H1 (cell line): ENCODE data around the gene MTRFR. TPM values are rescaled to one million over a fixed set of nuclear protein-coding genes. Genes with fewer than 3 reads are reported as not detected.
"Not testable (repeated sequence)": the region's sequence is repeated elsewhere in the genome, so short reads cannot be mapped to it uniquely, and the experiment has no call there.

ENCODE experiments used
- CTCF ChIA-PET: fragments of 300-600 bp; sonication (Branson Sonifier 250); formaldehyde crosslinking; loops from one replicate; lab custom pipeline; 2021; ENCODE audit not compliant: partially characterized antibody; lab: Charles Lee
- POLR2A ChIA-PET: fragments of 300-600 bp; sonication (Branson Sonifier 250); formaldehyde crosslinking; loops from one replicate; lab custom pipeline; 2021; ENCODE audit warnings: inconsistent platforms; ENCODE audit not compliant: partially characterized antibody; lab: Charles Lee
- DNase-seq, 2 experiments: peaks; one replicate each; pipeline versions ENCODE4 v3.0.0 to v3.0.0-alpha.2; 2010 to 2022; ENCODE audit warnings: low spot score in 2 of 2, low read depth in 1 of 2, mixed read lengths in 1 of 2
- FAIRE-seq: peaks from 2 replicates; lab custom pipeline; 2011; peaks lifted over from hg19 to GRCh38; lab: Jason Lieb, UNC
- H2AFZ ChIP-seq: 2 replicates; pipeline ENCODE4 v1.8.1; 2012; ENCODE audit warnings: low read length, inconsistent platforms
- H2AK5ac ChIP-seq: 2 replicates; pipeline ENCODE4 v1.6.1; 2013; ENCODE audit warnings: low read depth, low read length
- H2BK120ac ChIP-seq: replicated peaks from 2 replicates; pipeline ENCODE3; 2013; ENCODE audit warnings: low read depth, low read length, inconsistent platforms
- H2BK12ac ChIP-seq: 2 replicates; pipeline ENCODE4 v1.6.1; 2013; ENCODE audit warnings: low read depth, low read length
- H2BK15ac ChIP-seq: 2 replicates; pipeline ENCODE4 v1.6.1; 2013; ENCODE audit warnings: low read length
- H2BK20ac ChIP-seq: 2 replicates; pipeline ENCODE4 v1.6.1; 2013; ENCODE audit warnings: low read length
- H2BK5ac ChIP-seq: 2 replicates; pipeline ENCODE4 v1.6.1; 2013; ENCODE audit warnings: low read depth, low read length
- H3K14ac ChIP-seq: 2 replicates; pipeline ENCODE4 v1.6.1; 2013; ENCODE audit warnings: inconsistent platforms; ENCODE audit not compliant: insufficient read length
- H3K18ac ChIP-seq: 2 replicates; pipeline ENCODE4 v1.6.1; 2013; ENCODE audit warnings: low read length; ENCODE audit errors: extremely low read depth
- H3K23ac ChIP-seq: 2 replicates; pipeline ENCODE4 v1.6.1; 2013; ENCODE audit warnings: inconsistent platforms; ENCODE audit not compliant: insufficient read length
- H3K23me2 ChIP-seq: 2 replicates; pipeline ENCODE4 v1.6.1; 2013; ENCODE audit warnings: low read depth, low read length
- H3K27ac ChIP-seq: 2 replicates; pipeline ENCODE4 v1.6.1; 2011; ENCODE audit warnings: low read depth, low read length, inconsistent platforms
- H3K27me3 ChIP-seq, 4 experiments: replicated peaks in 1 of 4; 1 replicate in 1 of 4; 2 replicates in 3 of 4; pipeline versions ENCODE4 v1.6.1 to v1.8.1; 2011 to 2013; ENCODE audit warnings: low read length in 3 of 4, mild to moderate bottlenecking in 3 of 4, inconsistent platforms in 2 of 4, mixed read lengths in 2 of 4, moderate library complexity in 1 of 4; ENCODE audit not compliant: control insufficient read depth in 3 of 4, insufficient read depth in 3 of 4; ENCODE audit errors: extremely low read depth in 1 of 4
- H3K36me3 ChIP-seq, 4 experiments: 2 replicates each; pipeline versions ENCODE4 v1.6.1 to v1.8.1; 2011 to 2013; ENCODE audit warnings: mild to moderate bottlenecking in 4 of 4, low read length in 3 of 4, moderate library complexity in 2 of 4, control low read depth in 1 of 4, inconsistent platforms in 1 of 4; ENCODE audit not compliant: insufficient read depth in 4 of 4, control insufficient read depth in 2 of 4
- H3K4ac ChIP-seq: replicated peaks from 2 replicates; pipeline ENCODE3; 2013; ENCODE audit warnings: low read length, low read depth, mixed read lengths, inconsistent platforms; ENCODE audit not compliant: insufficient read length
- H3K4me1 ChIP-seq, 4 experiments: replicated peaks in 1 of 4; 1 replicate in 1 of 4; 2 replicates in 3 of 4; pipeline versions ENCODE4 v1.6.1 to v1.8.1; 2011 to 2013; ENCODE audit warnings: low read length in 3 of 4, inconsistent platforms in 2 of 4, mixed read lengths in 1 of 4; ENCODE audit not compliant: insufficient read depth in 4 of 4, control insufficient read depth in 3 of 4
- H3K4me2 ChIP-seq, 2 experiments: 2 replicates each; pipeline versions ENCODE4 v1.6.1 to v1.8.1; 2011 to 2013; ENCODE audit warnings: low read depth in 2 of 2, low read length in 2 of 2, control low read depth in 1 of 2, inconsistent platforms in 1 of 2, mild to moderate bottlenecking in 1 of 2; ENCODE audit not compliant: insufficient read depth in 1 of 2
- H3K4me3 ChIP-seq, 4 experiments: fragments of 200-600, 300-600 bp in 1 of 4; sonication (generic), shearing (Covaris generic), sonication (Bioruptor Twin) in 1 of 4; 2 replicates each; pipeline versions ENCODE4 v1.5.1 to v1.8.1; 2011 to 2016; ENCODE audit warnings: low read length in 4 of 4, low read depth in 3 of 4, control low read depth in 2 of 4, inconsistent platforms in 2 of 4, mild to moderate bottlenecking in 2 of 4, mixed read lengths in 1 of 4, moderate library complexity in 1 of 4; ENCODE audit not compliant: insufficient read depth in 2 of 4; ENCODE audit errors: extremely low read depth in 1 of 4
- H3K56ac ChIP-seq: replicated peaks from 2 replicates; pipeline ENCODE3; 2013; ENCODE audit warnings: low read depth, mild to moderate bottlenecking, mixed read lengths, low read length, inconsistent platforms; ENCODE audit not compliant: insufficient read length
- H3K79me1 ChIP-seq: 2 replicates; pipeline ENCODE4 v1.6.1; 2013; ENCODE audit warnings: low read depth, low read length, control low read depth
- H3K79me2 ChIP-seq, 2 experiments: 2 replicates each; pipeline versions ENCODE4 v1.6.1 to v1.8.1; 2012 to 2013; ENCODE audit warnings: low read length in 2 of 2, mild to moderate bottlenecking in 2 of 2, inconsistent platforms in 1 of 2; ENCODE audit not compliant: insufficient read depth in 2 of 2, control insufficient read depth in 1 of 2
- H3K9ac ChIP-seq, 4 experiments: replicated peaks in 1 of 4; 1 replicate in 1 of 4; 2 replicates in 3 of 4; pipeline versions ENCODE4 v1.6.1 to v1.8.1; 2011 to 2013; ENCODE audit warnings: low read depth in 3 of 4, low read length in 3 of 4, control low read depth in 2 of 4, mild to moderate bottlenecking in 2 of 4, moderate library complexity in 2 of 4, inconsistent platforms in 1 of 4; ENCODE audit errors: extremely low read depth in 1 of 4
- H3K9me3 ChIP-seq, 2 experiments: 2 replicates each; pipeline versions ENCODE4 v1.6.1 to v1.8.1; 2012 to 2013; ENCODE audit warnings: mild to moderate bottlenecking in 2 of 2, moderate library complexity in 2 of 2, control low read depth in 1 of 2, inconsistent platforms in 1 of 2, low read depth in 1 of 2, low read length in 1 of 2, mixed read lengths in 1 of 2; ENCODE audit not compliant: insufficient read depth in 2 of 2
- H4K20me1 ChIP-seq, 2 experiments: replicated peaks in 1 of 2; 2 replicates each; pipeline versions ENCODE3 to v1.8.1; 2011 to 2013; ENCODE audit warnings: inconsistent platforms in 2 of 2, low read length in 2 of 2, mild to moderate bottlenecking in 1 of 2; ENCODE audit not compliant: insufficient read depth in 2 of 2, control insufficient read depth in 1 of 2
- H4K5ac ChIP-seq: 2 replicates; pipeline ENCODE4 v1.6.1; 2013; ENCODE audit warnings: low read length, low read depth, mixed read lengths, inconsistent platforms; ENCODE audit not compliant: insufficient read length
- H4K8ac ChIP-seq: 2 replicates; pipeline ENCODE4 v1.8.0; 2013; ENCODE audit warnings: mild to moderate bottlenecking, moderate library complexity, low read length, inconsistent platforms; ENCODE audit not compliant: insufficient read depth; ENCODE audit errors: extremely low read depth
- H4K91ac ChIP-seq: replicated peaks from 2 replicates; pipeline ENCODE3; 2013; ENCODE audit warnings: low read length, mixed read lengths, inconsistent platforms; ENCODE audit not compliant: insufficient read length
- WGBS, 2 experiments: shearing (Covaris generic) in 1 of 2; methylation state at CpG; one replicate each; pipeline versions ENCODE4 v1.1.6 to v1.1.7; 2013 to 2015; ENCODE audit warnings: low lambda C conversion rate in 2 of 2, mixed read lengths in 2 of 2, inconsistent platforms in 1 of 2, low coverage in 1 of 2, missing lambda C conversion rate in 1 of 2; ENCODE audit not compliant: insufficient replicate concordance in 2 of 2, insufficient coverage in 1 of 2, insufficient read length in 1 of 2; ENCODE audit errors: extremely low coverage in 1 of 2, missing lambda C conversion rate in 1 of 2; 5-methylcytosine and 5-hydroxymethylcytosine counted together
- polyA plus RNA-seq, 7 experiments: library from polyadenylated mRNA; depleted of rRNA in 3 of 7; stranded (reverse) in 5 of 7; unstranded in 2 of 7; fragments of >200 nt in 5 of 7; fragments of 200-250 nt in 2 of 7; gene quantifications; 1 replicate in 5 of 7; 2 replicates in 1 of 7; 4 replicates in 1 of 7; pipeline versions ENCODE4 v1.2.1 to v1.2.3, GENCODE V29; 2011 to 2013; ENCODE audit warnings: missing spikeins in 2 of 7, mixed read lengths in 2 of 7
- total RNA-seq: library from RNA; stranded (reverse); fragmentation: NEBNext Ultra II Directional; extraction: Animal tissue kit (Norgen Biotek cat#: 25700); gene quantifications from 2 replicates; pipeline ENCODE4 v1.2.1, GENCODE V29; 2021

Gene MTRFR
- total and polyA plus RNA-seq, 2 of the 8 experiments (the other 6 are each of a cell fraction or from before 2014, with no cell fraction given) = 9.2 to 12.9 TPM

GRCh38 chr12:123252365-123252764 is 19.1 kb downstream of the MTRFR start:
- H2AFZ ChIP-seq, H4K5ac ChIP-seq, H3K27ac ChIP-seq, H4K91ac ChIP-seq, H2AK5ac ChIP-seq, H2BK120ac ChIP-seq, H3K79me2 ChIP-seq, H3K4me1 ChIP-seq, H3K4me3 ChIP-seq, H3K79me1 ChIP-seq, H3K9ac ChIP-seq, H3K14ac ChIP-seq, H3K4me2 ChIP-seq, H3K56ac ChIP-seq, H4K20me1 ChIP-seq, H2BK15ac ChIP-seq, H2BK20ac ChIP-seq, H3K18ac ChIP-seq, H2BK5ac ChIP-seq, H3K4ac ChIP-seq, H4K8ac ChIP-seq, H3K23me2 ChIP-seq, FAIRE-seq, H3K27me3 ChIP-seq, H2BK12ac ChIP-seq, H3K23ac ChIP-seq, DNase-seq: not testable (repeated sequence)
- Histone ChIP-seq H3K9me3 (peaks cover 4 to 11% of the 10 kb centered on the region in 2 experiments), H3K36me3 (peaks cover 3 to 43% (median 20%) of the 10 kb centered on the region in 4 experiments; a peak in 7 of 8 replicates)
- CTCF ChIA-PET = interaction anchor here (1.4 to 2.4 kb wide), 3 partner anchors 10 to 73 kb away, joined by 3 to 11 read pairs (median 3); no protein-coding TSS in a partner anchor
- 89% methylated on average over 9 of the region's 9 CpGs; no CpG with 5 or more reads in 1 of the 2 experiments for WGBS, 2 experiments
- POLR2A ChIA-PET = interaction anchor here (1.2 to 5.3 kb wide), 4 partner anchors 12 to 19 kb away, joined by 3 to 32 read pairs (median 16); partner anchors contain the start of genes MPHOSPH9 and MTRFR
